ENCODE results near the gene SSTR3.
"Not testable (repeated sequence)": the region's sequence is repeated elsewhere in the genome, so short reads cannot be mapped to it uniquely, and the experiment has no call there.

SSTR3 gene

DNA sequence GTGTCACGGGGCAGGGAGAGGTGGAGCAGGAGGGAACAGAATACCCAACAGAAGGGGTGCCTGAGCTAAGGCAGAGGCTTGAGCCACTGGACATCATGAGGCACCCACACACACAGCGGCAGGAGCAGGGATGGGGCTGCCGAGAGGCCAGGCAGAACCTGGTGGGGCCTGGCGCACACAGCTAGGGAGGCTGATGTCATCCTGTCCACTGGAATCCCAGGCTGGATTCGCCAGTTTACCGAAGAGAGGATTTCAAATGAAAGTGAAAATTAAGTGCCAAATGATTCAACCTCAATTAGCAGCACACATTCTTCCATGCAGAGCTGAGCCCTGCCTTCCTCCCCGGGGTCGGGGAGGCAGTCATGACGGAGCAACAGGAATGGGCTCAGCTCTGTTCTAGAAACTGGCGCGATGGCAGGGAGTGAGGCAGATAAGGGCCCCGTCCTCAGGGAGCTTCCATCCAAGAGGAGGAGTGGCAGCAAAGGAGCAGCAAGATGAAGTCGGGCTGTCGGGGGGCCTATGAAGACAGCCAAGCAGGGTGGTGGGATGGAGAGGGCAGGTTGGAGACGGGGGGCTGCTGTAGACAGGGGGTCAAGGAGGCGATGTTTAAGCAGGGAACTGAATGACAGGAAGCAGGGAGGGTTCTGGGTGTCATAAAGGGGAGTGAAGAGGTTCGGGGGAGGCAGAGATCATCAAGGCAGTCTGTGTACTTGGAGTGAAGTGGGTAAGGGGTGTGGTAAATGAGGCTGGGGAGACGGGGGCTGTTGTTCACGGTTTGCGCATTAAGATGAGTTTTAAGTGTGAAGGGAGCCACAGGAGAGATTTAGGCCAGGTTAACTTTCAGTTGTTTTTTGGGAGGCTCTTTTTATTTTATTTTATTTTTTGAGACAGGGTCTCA lies 25.3 kb upstream of the SSTR3 start:
- Histone ChIP-seq H3K4me3 (no peak overlapping the region), H3K9me3 (no peaks in the 10 kb centered on the region), H3K4me1 (no peaks in the 10 kb centered on the region), H3K36me3 (replicated peaks) (no peaks in the 10 kb centered on the region), H3K27me3 (ENCODE audit: low read depth) (no peaks in the 10 kb centered on the region; the same call in 1 of the 2 replicates)
- no peak for DNase-seq (ENCODE audit: low spot score in 2 of 2)
- in situ Hi-C loops (cut with MboI; ENCODE audit: low sequenced_read_pairs), result no loop called here

DNA sequence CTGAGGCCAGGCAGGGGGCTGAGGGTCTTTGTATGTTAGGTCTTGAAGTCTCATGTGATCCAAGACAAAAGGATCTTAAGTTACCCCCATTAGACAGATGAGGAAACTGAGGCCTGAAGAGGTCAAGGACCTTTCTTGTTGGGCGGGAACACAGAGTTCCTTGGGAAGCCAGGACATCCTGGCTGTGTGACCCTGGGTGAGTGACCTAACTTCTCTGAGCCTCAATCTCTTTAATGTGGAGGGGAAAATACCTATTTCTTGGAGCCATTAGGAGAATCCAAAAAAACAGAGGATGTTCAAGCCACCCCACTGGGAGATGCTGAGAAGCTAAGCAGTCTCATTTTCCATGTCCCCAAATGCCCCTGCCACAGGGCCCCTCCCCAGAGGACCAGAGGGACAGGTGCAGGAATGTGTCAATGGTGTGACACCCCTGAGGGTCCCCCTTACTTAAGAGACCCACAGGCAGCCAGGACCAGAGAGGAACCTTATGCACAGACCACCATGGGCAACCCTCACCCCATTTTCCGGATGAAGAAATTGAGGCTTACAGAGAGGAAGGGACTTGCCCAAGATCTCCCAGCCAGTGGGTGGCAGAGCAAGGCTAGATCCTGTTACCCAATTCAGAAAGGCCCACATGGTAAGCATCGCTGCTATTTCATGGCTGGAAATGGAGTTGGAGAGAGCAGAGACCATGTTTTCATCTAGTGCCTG lies 23.8 kb upstream of the SSTR3 start:
- no peaks in the 10 kb centered on the region for H3K9me3 ChIP-seq
- DNase-seq (ENCODE audit: low spot score in 2 of 2), result no peak
- no peaks in the 10 kb centered on the region for H3K36me3 ChIP-seq (replicated peaks)
- no peaks in the 10 kb centered on the region for H3K4me1 ChIP-seq
- H3K27me3 ChIP-seq (ENCODE audit: low read depth), result no peaks in the 10 kb centered on the region; the same call in 1 of the 2 replicates
- no peak overlapping the region for H3K4me3 ChIP-seq
- in situ Hi-C loops (cut with MboI; ENCODE audit: low sequenced_read_pairs), result no loop called here

DNA sequence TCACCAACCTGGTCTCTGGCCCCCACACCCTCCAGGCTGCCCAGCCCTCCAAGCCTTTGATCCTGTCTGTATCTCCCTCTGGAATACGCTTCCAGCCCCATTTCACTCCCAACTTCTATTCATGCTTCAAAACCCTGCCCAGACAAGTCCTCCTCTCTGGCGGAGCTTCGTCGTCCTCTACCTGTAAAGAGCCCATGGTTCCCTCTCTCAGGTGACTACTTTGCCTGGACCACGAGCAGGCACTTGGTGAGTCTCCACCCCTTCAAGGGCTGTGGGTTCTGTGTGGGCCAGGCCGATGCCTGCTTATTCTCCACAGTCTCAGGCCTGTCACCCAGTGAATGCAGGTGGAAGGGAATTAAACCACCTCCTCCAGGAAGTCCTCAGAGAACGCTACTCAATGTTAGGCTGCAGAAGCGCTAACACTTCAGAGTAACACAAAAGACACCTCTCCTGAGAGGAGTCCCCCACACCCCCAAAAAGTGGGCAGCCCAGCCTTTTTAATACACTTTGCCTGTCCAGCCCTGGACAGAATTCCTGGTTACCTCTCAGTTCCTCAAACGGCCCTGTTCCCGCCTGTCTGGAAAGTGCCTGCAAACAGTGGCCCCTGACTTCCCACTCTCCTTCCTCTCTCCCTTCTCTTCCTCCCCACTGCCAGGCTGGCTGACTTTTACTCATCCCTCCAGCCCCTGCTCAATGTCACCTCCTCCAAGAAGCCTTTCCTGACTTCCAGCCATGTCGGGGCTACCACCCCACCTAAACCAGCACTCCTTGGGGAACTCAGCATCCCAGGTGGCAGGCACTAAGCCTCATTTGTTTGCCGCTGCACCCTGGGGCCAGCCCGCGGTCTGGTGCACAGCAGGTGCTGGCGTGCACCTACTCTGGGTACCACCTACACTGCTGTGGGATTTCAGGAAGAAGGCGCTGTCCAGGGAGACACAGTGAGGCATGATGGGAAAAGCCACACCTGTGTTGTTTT lies 22.7 kb upstream of the SSTR3 start:
- Histone ChIP-seq H3K9me3 (no peaks in the 10 kb centered on the region), H3K4me1 (no peaks in the 10 kb centered on the region), H3K36me3 (replicated peaks) (no peaks in the 10 kb centered on the region), H3K4me3 (no peak overlapping the region), H3K27me3 (ENCODE audit: low read depth) (no peaks in the 10 kb centered on the region; the same call in 1 of the 2 replicates)
- DNase-seq (ENCODE audit: low spot score in 2 of 2), result no peak
- in situ Hi-C loops (cut with MboI; ENCODE audit: low sequenced_read_pairs), result no loop called here

DNA sequence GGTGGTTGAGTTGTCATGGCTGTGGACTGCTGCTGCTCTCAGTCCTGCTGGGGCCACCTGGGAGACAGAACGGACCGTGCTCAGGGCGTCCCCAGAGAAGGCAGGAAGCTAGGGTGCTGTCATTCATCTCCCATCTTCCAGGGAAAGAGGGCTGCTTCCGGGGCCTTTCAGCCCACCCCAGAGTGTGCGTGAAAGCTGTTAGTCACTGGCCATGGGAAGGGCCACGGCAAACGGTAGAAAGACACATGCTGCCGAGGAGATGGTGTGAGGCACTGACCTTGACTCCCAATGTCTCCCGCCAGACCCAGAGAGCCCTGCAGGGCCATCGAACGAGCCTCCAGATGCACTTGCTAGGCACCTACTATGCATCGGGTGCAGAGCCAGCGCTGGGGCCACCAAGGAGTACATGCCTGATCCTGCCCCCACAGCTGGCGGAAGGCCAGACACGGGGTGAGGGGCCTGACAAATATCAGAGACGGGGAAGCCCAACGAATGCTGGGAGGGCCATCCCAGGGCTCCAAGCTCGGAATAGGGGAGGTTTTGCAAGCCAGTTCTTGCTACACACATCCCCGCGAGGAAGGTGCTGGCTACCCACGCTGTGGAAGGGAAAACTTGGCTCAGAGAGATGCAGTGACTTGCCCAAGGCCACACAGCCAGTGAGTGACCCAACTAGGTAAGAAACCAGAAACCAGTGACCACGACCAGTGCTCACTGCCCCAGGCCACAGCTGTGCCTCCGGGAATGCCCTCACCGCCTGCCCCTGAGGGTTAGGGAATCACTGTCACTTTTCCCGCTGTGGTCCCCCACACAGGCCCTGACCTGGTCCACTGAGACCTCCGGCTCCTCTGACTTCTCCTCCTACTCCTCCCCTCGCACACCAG lies 21.7 kb upstream of the SSTR3 start:
- no peaks in the 10 kb centered on the region; the same call in 1 of the 2 replicates for H3K27me3 ChIP-seq (ENCODE audit: low read depth)
- H3K4me1 ChIP-seq, result no peaks in the 10 kb centered on the region
- H3K36me3 ChIP-seq (replicated peaks), result no peaks in the 10 kb centered on the region
- no peaks in the 10 kb centered on the region for H3K9me3 ChIP-seq
- in situ Hi-C loops (cut with MboI; ENCODE audit: low sequenced_read_pairs), result no loop called here
- H3K4me3 ChIP-seq, result no peak overlapping the region
- no peak for DNase-seq (ENCODE audit: low spot score in 2 of 2)

DNA sequence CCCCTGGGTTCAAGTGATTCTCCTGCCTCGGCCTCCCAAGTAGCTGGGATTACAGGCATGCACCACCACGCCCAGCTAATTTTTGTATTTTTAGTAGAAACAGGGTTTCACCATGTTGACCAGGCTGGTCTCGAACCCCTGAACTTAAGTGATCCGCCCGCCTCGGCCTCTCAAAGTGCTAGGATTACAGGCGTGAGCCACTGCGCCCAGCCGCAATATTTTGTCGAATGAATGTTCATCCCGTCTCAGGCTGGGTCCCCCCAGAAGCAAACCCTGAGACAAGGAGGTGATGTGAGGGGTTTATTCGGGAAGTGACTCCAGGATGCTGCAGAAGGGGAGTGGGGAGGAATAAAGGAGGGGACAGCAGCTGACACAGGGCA lies 21.1 kb upstream of the SSTR3 start:
- H3K9me3 ChIP-seq; in situ Hi-C loops (cut with MboI; ENCODE audit: low sequenced_read_pairs); H3K36me3 ChIP-seq (replicated peaks); H3K4me1 ChIP-seq; DNase-seq (ENCODE audit: low spot score in 2 of 2); H3K27me3 ChIP-seq (ENCODE audit: low read depth); H3K4me3 ChIP-seq: not testable (repeated sequence)

DNA sequence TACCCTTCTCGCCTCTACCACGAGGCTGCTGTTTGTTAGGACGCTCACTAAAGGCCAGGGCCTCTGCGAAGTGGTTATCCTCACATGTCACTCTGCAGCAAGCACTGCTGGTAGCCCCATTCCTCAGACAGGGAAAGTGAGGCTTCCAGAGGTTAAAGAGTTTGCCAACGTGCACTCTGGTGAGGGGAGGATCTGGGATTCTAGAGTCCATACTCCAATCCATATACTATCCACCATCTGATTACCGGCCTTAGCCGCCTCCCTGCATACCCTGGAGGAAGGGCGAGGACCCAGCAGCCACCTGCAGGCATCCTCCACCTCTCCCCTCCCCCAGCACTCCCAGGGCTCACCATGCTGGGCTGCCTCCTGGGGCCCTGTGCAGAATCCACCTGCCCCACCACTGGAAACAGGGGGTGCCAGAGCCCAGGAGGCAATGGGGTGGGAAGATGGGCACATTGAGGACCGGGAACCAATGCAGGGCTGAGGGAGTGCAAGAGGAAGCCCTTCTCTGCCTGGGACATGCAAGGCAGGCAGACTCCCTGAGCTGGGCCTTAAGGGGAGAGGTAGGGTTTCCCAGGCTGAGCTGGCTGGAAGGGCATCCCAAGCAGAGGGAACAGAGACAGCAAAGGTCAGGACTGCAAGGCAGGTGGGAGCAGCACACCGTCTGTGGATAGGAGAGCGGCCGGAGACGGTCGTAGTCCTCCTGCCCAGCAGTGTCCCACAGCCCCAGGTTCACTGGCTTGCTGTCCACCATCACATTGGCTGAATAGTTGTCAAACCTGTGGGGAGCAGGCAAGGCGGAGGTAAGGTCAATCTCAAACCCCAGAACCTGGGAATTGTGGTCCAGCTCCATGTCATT lies 20.1 kb upstream of the SSTR3 start:
- no peak for DNase-seq (ENCODE audit: low spot score in 2 of 2)
- H3K4me1 ChIP-seq, result no peaks in the 10 kb centered on the region
- no peaks in the 10 kb centered on the region for H3K36me3 ChIP-seq (replicated peaks)
- no peaks in the 10 kb centered on the region for H3K9me3 ChIP-seq
- H3K27me3 ChIP-seq (ENCODE audit: low read depth), result no peaks in the 10 kb centered on the region
- in situ Hi-C loops (cut with MboI; ENCODE audit: low sequenced_read_pairs), result no loop called here
- no peak overlapping the region for H3K4me3 ChIP-seq

DNA sequence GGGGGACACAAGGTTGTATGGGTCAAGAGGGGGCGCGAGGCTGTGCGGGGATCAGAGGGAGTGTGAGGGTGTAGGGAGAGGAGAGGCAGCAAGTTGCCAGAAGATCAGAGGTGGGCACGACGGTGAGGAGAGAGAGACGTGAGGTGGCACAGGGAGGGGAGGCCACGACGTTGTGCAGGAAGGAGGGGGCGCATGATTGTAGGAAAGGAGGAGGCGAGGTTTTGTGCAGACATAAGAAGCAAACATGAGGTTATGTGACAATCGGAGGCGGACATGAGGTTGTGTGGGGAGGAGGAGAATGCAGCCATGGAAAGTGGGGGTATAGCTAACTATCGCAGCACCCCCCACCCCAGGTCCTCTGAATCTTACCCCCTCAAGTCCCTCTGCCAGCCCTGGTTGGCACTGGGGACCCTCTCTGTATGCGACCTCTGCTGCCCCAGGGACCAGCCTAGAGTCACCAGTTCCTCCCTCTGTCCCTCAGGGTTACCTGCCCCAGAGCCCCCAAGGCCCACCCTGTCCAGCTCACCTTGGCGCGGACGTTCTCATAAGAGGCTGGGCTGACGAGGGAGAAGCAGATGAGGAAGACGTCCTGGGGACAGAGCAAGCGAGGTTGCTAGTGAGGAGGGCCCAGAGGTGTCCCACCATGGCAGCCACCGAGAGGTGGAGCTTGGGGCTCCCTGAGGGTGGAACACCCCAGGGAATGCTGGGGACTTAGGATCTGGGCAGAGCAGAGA lies 19.3 kb upstream of the SSTR3 start:
- Histone ChIP-seq H3K9me3 (no peaks in the 10 kb centered on the region), H3K27me3 (ENCODE audit: low read depth) (no peaks in the 10 kb centered on the region), H3K4me3 (no peak overlapping the region), H3K36me3 (replicated peaks) (no peaks in the 10 kb centered on the region), H3K4me1 (no peaks in the 10 kb centered on the region)
- no peak for DNase-seq (ENCODE audit: low spot score in 2 of 2)
- in situ Hi-C loops (cut with MboI; ENCODE audit: low sequenced_read_pairs), result no loop called here

DNA sequence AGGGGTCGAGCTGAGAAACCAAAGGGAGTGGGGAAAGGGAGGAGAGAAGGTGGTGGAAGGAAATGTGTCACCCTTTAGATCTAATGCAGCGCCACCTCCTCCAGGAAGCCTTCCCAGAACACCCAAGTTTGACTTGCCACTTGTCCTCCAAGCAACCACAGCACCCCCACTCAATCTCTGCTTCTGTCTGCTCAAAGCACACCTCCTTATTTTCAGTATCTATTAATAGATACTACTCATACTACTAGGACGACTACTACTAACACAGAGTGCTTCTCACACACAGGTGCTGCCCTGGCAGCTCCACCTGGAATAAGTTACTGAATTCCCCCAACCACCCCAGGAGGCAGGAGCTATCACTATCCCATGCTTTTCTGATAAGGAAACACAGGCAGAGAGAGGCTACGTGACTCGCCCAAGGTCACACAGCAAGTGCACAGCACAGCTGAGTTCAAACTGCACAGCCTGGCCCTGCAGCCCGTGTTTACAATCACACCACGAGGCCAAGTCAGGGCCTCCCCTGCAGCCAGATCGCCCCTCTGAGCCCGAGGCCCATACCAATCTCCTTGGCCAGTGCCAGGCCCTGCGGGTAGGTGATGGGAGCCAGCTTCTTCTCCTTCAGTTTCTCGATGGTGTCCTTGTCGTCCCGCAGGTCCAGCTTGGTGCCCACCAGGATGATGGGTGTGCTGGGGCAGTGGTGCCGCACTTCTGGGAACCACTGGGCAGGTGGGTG lies 18.6 kb upstream of the SSTR3 start:
- no peaks in the 10 kb centered on the region for H3K36me3 ChIP-seq (replicated peaks)
- no peaks in the 10 kb centered on the region for H3K9me3 ChIP-seq
- no peaks in the 10 kb centered on the region for H3K27me3 ChIP-seq (ENCODE audit: low read depth)
- H3K4me1 ChIP-seq, result no peaks in the 10 kb centered on the region
- no peak for DNase-seq (ENCODE audit: low spot score in 2 of 2)
- H3K4me3 ChIP-seq, result no peak overlapping the region
- in situ Hi-C loops (cut with MboI; ENCODE audit: low sequenced_read_pairs), result no loop called here

DNA sequence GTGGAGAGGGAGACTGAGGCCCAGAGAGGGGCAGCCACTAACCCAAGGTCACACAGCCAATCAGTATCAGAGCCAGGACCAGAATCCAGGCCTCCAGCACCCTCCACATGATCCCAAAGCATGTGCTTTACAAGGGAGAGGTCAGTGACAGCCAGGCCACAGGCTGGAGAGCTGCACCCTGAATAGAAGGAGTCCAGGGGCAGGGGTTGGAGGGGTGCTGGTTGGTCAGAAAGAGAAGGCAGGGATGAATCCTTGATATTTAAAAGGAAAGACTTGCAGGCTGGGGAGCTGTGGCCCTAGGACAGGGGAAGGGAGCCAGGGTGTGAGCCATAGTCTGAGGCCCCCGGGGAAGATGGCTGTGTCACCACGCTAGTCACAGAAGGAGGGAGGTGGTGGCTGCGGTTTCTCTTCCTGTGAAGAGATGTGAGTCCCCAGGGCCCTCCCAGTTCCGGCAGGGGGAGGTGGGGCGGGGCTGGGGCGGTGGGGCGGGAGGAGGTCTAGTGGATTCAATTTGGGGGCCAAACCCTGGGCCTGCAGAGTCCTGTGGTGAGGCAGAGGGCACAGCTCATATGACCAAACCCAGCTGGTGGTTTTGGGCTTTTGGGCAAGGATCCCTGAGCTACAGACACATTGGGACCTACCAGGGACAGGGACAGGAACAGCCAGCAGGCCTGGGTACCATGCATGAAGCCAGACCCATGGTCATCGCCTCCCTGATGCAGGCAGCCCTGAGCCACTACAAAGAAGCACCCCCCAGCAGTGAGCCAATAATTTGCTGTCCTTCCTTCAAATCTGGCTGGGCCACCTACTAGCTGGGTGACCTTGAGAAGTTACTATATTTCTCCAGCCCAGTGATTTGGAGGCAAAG lies 17.8 kb upstream of the SSTR3 start:
- in situ Hi-C loops (cut with MboI; ENCODE audit: low sequenced_read_pairs), result no loop called here
- no peak for DNase-seq (ENCODE audit: low spot score in 2 of 2)
- Histone ChIP-seq H3K4me1 (no peaks in the 10 kb centered on the region), H3K27me3 (ENCODE audit: low read depth) (no peaks in the 10 kb centered on the region), H3K9me3 (no peaks in the 10 kb centered on the region), H3K36me3 (replicated peaks) (no peaks in the 10 kb centered on the region), H3K4me3 (no peak overlapping the region)

DNA sequence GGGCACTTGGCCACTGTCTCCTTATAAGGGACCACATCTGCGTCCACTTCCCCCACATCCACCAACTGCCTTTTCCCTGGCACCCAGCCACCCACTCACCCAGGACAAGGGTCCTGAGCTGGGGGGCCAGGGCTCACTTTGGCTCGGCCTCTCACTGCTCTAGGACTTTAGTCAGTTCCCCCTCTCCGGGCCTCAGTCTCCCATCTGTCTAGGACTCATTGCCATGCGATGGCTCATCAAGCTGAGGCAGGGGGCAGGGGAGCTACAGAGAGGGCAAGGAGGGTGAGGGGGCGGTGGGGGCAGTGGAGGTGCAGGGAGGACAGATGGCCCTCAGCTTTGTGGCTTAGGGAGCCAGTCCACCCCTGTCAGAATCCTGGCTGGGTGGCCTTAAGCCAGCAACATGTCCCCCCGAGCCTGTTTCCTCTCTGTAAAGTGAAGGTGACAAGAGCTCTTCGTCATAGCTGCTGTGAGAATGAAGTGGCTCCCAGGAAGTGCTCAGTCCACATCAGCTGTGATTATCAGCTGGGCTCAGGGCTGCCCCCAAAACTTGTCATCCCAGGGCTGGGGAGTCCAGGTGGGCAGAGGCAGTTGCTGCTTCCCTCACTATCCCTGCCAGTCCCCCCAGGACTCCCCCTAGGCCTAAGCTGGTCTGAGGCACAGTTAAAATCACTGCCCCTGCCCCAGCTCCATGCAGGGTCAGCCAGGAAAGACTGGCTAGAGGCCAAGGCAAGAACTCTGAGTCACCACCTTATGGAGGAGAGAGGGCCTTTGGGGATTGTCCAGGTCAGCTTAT lies 16.9 kb upstream of the SSTR3 start:
- no peak for DNase-seq (ENCODE audit: low spot score in 2 of 2)
- Histone ChIP-seq H3K4me3 (no peak overlapping the region), H3K4me1 (no peaks in the 10 kb centered on the region), H3K9me3 (no peaks in the 10 kb centered on the region), H3K27me3 (ENCODE audit: low read depth) (no peaks in the 10 kb centered on the region), H3K36me3 (replicated peaks) (no peaks in the 10 kb centered on the region)
- in situ Hi-C loops (cut with MboI; ENCODE audit: low sequenced_read_pairs), result no loop called here
